IMR-90 (cell line): Measurements from ENCODE around the gene PNKD. TPM values are rescaled to one million over a fixed set of nuclear protein-coding genes. Genes with fewer than 3 reads are reported as not detected.

Experiments
- ATAC-seq: fragments of 200-7000 bp; cut with Tn5 transposase; 2 replicates; pipeline ENCODE4 v1.9.1; 2020; ENCODE audit warnings: low read depth, mild to moderate bottlenecking, moderate library complexity
- BruUV-seq: library from RNA; stranded (reverse); fragments of 400-500 nt; replicated peaks from 2 replicates; lab custom pipeline; 2021; lab: Mats Ljungman, UMichigan
- CTCF ChIA-PET: fragments of 300-600 bp; formaldehyde crosslinking; extraction: SDS; loops from one replicate; lab custom pipeline; 2021; ENCODE audit warnings: antibody characterized with exemption; lab: Yijun Ruan, JAX
- POLR2A ChIA-PET: fragments of 300-600 bp; sonication (Branson Sonifier 250); formaldehyde crosslinking; loops from one replicate; lab custom pipeline; 2022; ENCODE audit warnings: antibody characterized with exemption; ENCODE audit not compliant: unreplicated experiment; lab: Charles Lee
- DNase-seq: peaks from one replicate; pipeline ENCODE4 v3.0.0; 2013
- H2AFZ ChIP-seq: replicated peaks from 2 replicates; pipeline ENCODE3; 2013; ENCODE audit warnings: low read length, mild to moderate bottlenecking; ENCODE audit not compliant: poor library complexity
- H2AK5ac ChIP-seq: 2 replicates; pipeline ENCODE4 v1.6.1; 2013; ENCODE audit warnings: low read depth, low read length, inconsistent platforms
- H2AK9ac ChIP-seq: replicated peaks from 2 replicates; pipeline ENCODE3; 2013; ENCODE audit warnings: mild to moderate bottlenecking, low read depth, low read length, moderate library complexity; ENCODE audit not compliant: poor library complexity
- H2BK120ac ChIP-seq: 2 replicates; pipeline ENCODE4 v1.6.1; 2013; ENCODE audit warnings: low read depth, low read length, inconsistent platforms
- H2BK15ac ChIP-seq: 3 replicates; pipeline ENCODE4 v1.6.1; 2013; ENCODE audit warnings: low read depth, low read length, inconsistent platforms
- H2BK20ac ChIP-seq: 2 replicates; pipeline ENCODE4 v1.6.1; 2013; ENCODE audit warnings: low read depth, mild to moderate bottlenecking, inconsistent platforms, low read length, moderate library complexity
- H2BK5ac ChIP-seq: 2 replicates; pipeline ENCODE4 v1.6.1; 2013; ENCODE audit warnings: mild to moderate bottlenecking, low read depth, low read length, inconsistent platforms; ENCODE audit not compliant: poor library complexity, severe bottlenecking
- H3K14ac ChIP-seq: replicated peaks from 2 replicates; pipeline ENCODE4 v1.6.1; 2013; ENCODE audit warnings: low read depth, low read length, inconsistent platforms
- H3K18ac ChIP-seq: 2 replicates; pipeline ENCODE4 v1.6.1; 2013; ENCODE audit warnings: low read depth, low read length, control low read depth
- H3K23ac ChIP-seq: 2 replicates; pipeline ENCODE4 v1.6.1; 2013; ENCODE audit warnings: low read depth, low read length, inconsistent platforms
- H3K27ac ChIP-seq: 2 replicates; pipeline ENCODE4 v1.5.1; 2013; ENCODE audit warnings: mild to moderate bottlenecking, control low read depth, low read length; ENCODE audit not compliant: insufficient read depth
- H3K27me3 ChIP-seq: 2 replicates; pipeline ENCODE4 v1.6.1; 2013; ENCODE audit warnings: low read length; ENCODE audit not compliant: control insufficient read depth, insufficient read depth
- H3K36me3 ChIP-seq: 2 replicates; pipeline ENCODE4 v1.6.1; 2013; ENCODE audit warnings: low read length, mixed read lengths; ENCODE audit not compliant: control insufficient read depth, insufficient read depth
- H3K4ac ChIP-seq: 2 replicates; pipeline ENCODE4 v1.6.1; 2013; ENCODE audit warnings: low read depth, low read length, inconsistent platforms
- H3K4me1 ChIP-seq: 2 replicates; pipeline ENCODE4 v1.6.1; 2013; ENCODE audit warnings: low read length, mixed read lengths; ENCODE audit not compliant: control insufficient read depth, insufficient read depth
- H3K4me2 ChIP-seq: 2 replicates; pipeline ENCODE4 v1.6.1; 2013; ENCODE audit warnings: low read depth, mild to moderate bottlenecking, control low read depth, low read length, moderate library complexity
- H3K4me3 ChIP-seq: 2 replicates; pipeline ENCODE4 v1.5.1; 2013; ENCODE audit warnings: low read depth, mild to moderate bottlenecking, control low read depth, low read length, moderate library complexity; ENCODE audit not compliant: insufficient read depth
- H3K56ac ChIP-seq: 2 replicates; pipeline ENCODE4 v1.6.1; 2013; ENCODE audit warnings: low read length, inconsistent platforms; ENCODE audit not compliant: insufficient read depth; ENCODE audit errors: extremely low read depth
- H3K79me1 ChIP-seq, 2 experiments: 2 replicates each; pipeline ENCODE4 v1.6.1; 2013; ENCODE audit warnings: low read length in 2 of 2, inconsistent platforms in 1 of 2, low read depth in 1 of 2
- H3K9ac ChIP-seq: 2 replicates; pipeline ENCODE4 v1.6.1; 2013; ENCODE audit warnings: low read depth, low read length, control low read depth
- H3K9me1 ChIP-seq: 2 replicates; pipeline ENCODE4 v1.6.1; 2013; ENCODE audit warnings: low read length, inconsistent platforms; ENCODE audit not compliant: insufficient read depth
- H3K9me3 ChIP-seq: 2 replicates; pipeline ENCODE4 v1.6.1; 2013; ENCODE audit warnings: low read length; ENCODE audit not compliant: control insufficient read depth, insufficient read depth
- H4K20me1 ChIP-seq: 2 replicates; pipeline ENCODE4 v1.6.1; 2013; ENCODE audit warnings: low read length, inconsistent platforms; ENCODE audit not compliant: insufficient read depth
- H4K5ac ChIP-seq: 2 replicates; pipeline ENCODE4 v1.6.1; 2013; ENCODE audit warnings: mild to moderate bottlenecking, low read depth, low read length, control low read depth
- H4K8ac ChIP-seq, 2 experiments: 2 replicates each; pipeline ENCODE4 v1.6.1; 2013; ENCODE audit warnings: low read depth in 2 of 2, low read length in 2 of 2, control low read depth in 1 of 2, inconsistent platforms in 1 of 2
- H4K91ac ChIP-seq: 2 replicates; pipeline ENCODE4 v1.6.1; 2013; ENCODE audit warnings: low read depth, low read length, inconsistent platforms; ENCODE audit not compliant: insufficient read depth
- CEBPB ChIP-seq: IDR thresholded peaks from 2 replicates; pipeline ENCODE4 v1.6.1; 2012; ENCODE audit warnings: low read depth, low read length, improper control_type of control experiment
- CHD1 ChIP-seq: IDR thresholded peaks from 2 replicates; pipeline ENCODE4 v1.6.1; 2012; ENCODE audit warnings: low read depth, low read length, improper control_type of control experiment
- ELK1 ChIP-seq: fragments of 150-350 bp; IDR thresholded peaks from 2 replicates; pipeline ENCODE4 v1.6.1; 2016; ENCODE audit warnings: low read depth, mild to moderate bottlenecking, low read length, moderate library complexity, borderline replicate concordance
- FOS ChIP-seq: fragments of 150-350 bp; IDR thresholded peaks from 2 replicates; pipeline ENCODE4 v1.6.1; 2016; ENCODE audit warnings: low read depth, low read length
- MAFK ChIP-seq: IDR thresholded peaks from 2 replicates; pipeline ENCODE4 v1.6.1; 2012; ENCODE audit warnings: low read depth, low read length, improper control_type of control experiment
- MAZ ChIP-seq: IDR thresholded peaks from 2 replicates; pipeline ENCODE4 v1.6.1; 2012; ENCODE audit warnings: low read depth, mild to moderate bottlenecking, low read length, improper control_type of control experiment, moderate library complexity, borderline replicate concordance
- MXI1 ChIP-seq: IDR thresholded peaks from 2 replicates; pipeline ENCODE4 v1.6.1; 2012; ENCODE audit warnings: low read depth, mild to moderate bottlenecking, low read length, moderate library complexity, borderline replicate concordance
- NFE2L2 ChIP-seq: fragments of 150-350 bp; IDR thresholded peaks from 2 replicates; pipeline ENCODE4 v1.6.1; 2016; ENCODE audit warnings: low read depth, mild to moderate bottlenecking, low read length
- POLR2A ChIP-seq: IDR thresholded peaks from 2 replicates; pipeline ENCODE4 v1.6.1; 2012; ENCODE audit warnings: mild to moderate bottlenecking, low read depth, low read length
- RAD21 ChIP-seq: IDR thresholded peaks from 2 replicates; pipeline ENCODE4 v1.6.1; 2012; ENCODE audit warnings: low read length, improper control_type of control experiment
- RCOR1 ChIP-seq: IDR thresholded peaks from 2 replicates; pipeline ENCODE4 v1.6.1; 2012; ENCODE audit warnings: mild to moderate bottlenecking, low read length, improper control_type of control experiment; ENCODE audit not compliant: insufficient replicate concordance
- RFX5 ChIP-seq: IDR thresholded peaks from 2 replicates; pipeline ENCODE4 v1.8.0; 2012; ENCODE audit warnings: low read depth, mild to moderate bottlenecking, low read length, moderate library complexity
- SMC3 ChIP-seq: fragments of 150-350 bp; IDR thresholded peaks from 2 replicates; pipeline ENCODE4 v1.6.1; 2016; ENCODE audit warnings: low read depth, mild to moderate bottlenecking, antibody characterized with exemption, low read length, moderate library complexity
- USF2 ChIP-seq: fragments of 150-350 bp; IDR thresholded peaks from 2 replicates; pipeline ENCODE4 v1.6.1; 2017; ENCODE audit warnings: mild to moderate bottlenecking, antibody characterized with exemption, low read length, low read depth
- WGBS, 2 experiments: methylation state at CpG; one replicate each; pipeline versions ENCODE4 v1.1.5 to v1.1.7; 2013; ENCODE audit warnings: missing lambda C conversion rate in 2 of 2; ENCODE audit not compliant: insufficient read length in 1 of 2; ENCODE audit errors: extremely low coverage in 2 of 2; 5-methylcytosine and 5-hydroxymethylcytosine counted together
- dilution Hi-C: fragments of 300-500 bp; cut with HindIII; formaldehyde crosslinking; loops from one replicate; pipeline ENCODE4 v1.14.3; 2018; ENCODE audit warnings: low sequenced_read_pairs; ENCODE audit not compliant: unreplicated experiment
- in situ Hi-C: fragments of 300-500 bp; cut with MboI; formaldehyde crosslinking; loops from 3 replicates; pipeline ENCODE4 v1.14.3; 2019; ENCODE audit warnings: low sequenced_read_pairs, inconsistent platforms, mixed read lengths
- intact Hi-C: fragments of 100-400 bp; cut with micrococcal nuclease; formaldehyde crosslinking; loops from 2 replicates; pipeline ENCODE4 v1.10.0; 2022
- polyA plus RNA-seq, 3 experiments: library from polyadenylated mRNA; depleted of rRNA; stranded (reverse); fragments of >200 nt; gene quantifications; 2 replicates each; pipeline ENCODE4 v1.2.3, GENCODE V29; 2012; ENCODE audit warnings: low replicate concordance in 1 of 3
- total RNA-seq: library from RNA; depleted of rRNA; stranded (reverse); fragments of >200 nt; gene quantifications from 2 replicates; pipeline ENCODE4 v1.2.3, GENCODE V29; 2012

Gene PNKD
- total and polyA plus RNA-seq, 2 of the 4 experiments (the other 2 are of a cell fraction): 19.2 to 68.5 TPM

- Histone ChIP-seq H3K14ac (no peak overlapping the region), H3K4ac (no peak overlapping the region), H3K56ac (no peak overlapping the region), H2AFZ (peak overlapping the region; percentile 73), H3K36me3 (no peaks in the 10 kb centered on the region), H3K23ac (no peak overlapping the region), H3K9me1 (no peaks in the 10 kb centered on the region), H2BK15ac (no peak overlapping the region), H2BK5ac (no peak overlapping the region), H3K18ac (no peak overlapping the region), H3K79me1 (no peaks in the 10 kb centered on the region), H3K4me2 (no peak overlapping the region), H4K91ac (no peak overlapping the region), H2AK5ac (no peak overlapping the region), H3K9me3 (no peaks in the 10 kb centered on the region), H3K4me1 (peaks cover 8% of the 10 kb centered on the region; the same call in 1 of the 2 replicates), H3K9ac (no peak overlapping the region), H4K20me1 (no peaks in the 10 kb centered on the region), H3K4me3 (no peak overlapping the region), H4K5ac (no peak overlapping the region), H2BK120ac (no peak overlapping the region), H2AK9ac (peak overlapping the region; percentile 35), H4K8ac (no peak overlapping the region), H3K27ac (no peak overlapping the region), H2BK20ac (no peak overlapping the region), H3K27me3 (no peaks in the 10 kb centered on the region; the same call in 1 of the 2 replicates)
- CTCF ChIA-PET: no interaction called here
- no TSS peak for BruUV-seq
- WGBS, 2 experiments: no CpG with 5 or more reads among the region's 3 CpGs
- dilution Hi-C loops: no loop called here
- DNase-seq (peak; percentile 67), ATAC-seq (peak; percentile 94)
- in situ Hi-C loops: no loop called here
- intact Hi-C loops: loop anchor here (2.0 kb wide), 1 partner anchor 21 kb away; no protein-coding TSS in a partner anchor
- POLR2A ChIA-PET: no interaction called here
- TF ChIP-seq CEBPB: no peak
- no peak for TF ChIP-seq ELK1
- no peak for TF ChIP-seq RAD21
- TF ChIP-seq RCOR1: no peak
- no peak for TF ChIP-seq MXI1
- no peak for TF ChIP-seq POLR2A
- TF ChIP-seq MAZ: no peak
- TF ChIP-seq MAFK: no peak
- TF ChIP-seq USF2: no peak
- no peak for TF ChIP-seq CHD1
- no peak for TF ChIP-seq FOS
- no peak for TF ChIP-seq NFE2L2
- TF ChIP-seq RFX5: no peak
- TF ChIP-seq SMC3: no peak
Measured at GRCh38 chr2:218343591-218343990, 73.3 kb downstream of the PNKD start.
